Stomach (tissue), 9 donors: Measurements from ENCODE around the gene LTA. TPM values are rescaled to one million over a fixed set of nuclear protein-coding genes. Genes with fewer than 3 reads are reported as not detected.
A peak's percentile ranks its signal among the peaks of the same experiment; 100 is the strongest.
"Not testable (repeated sequence)": the region's sequence is repeated elsewhere in the genome, so short reads cannot be mapped to it uniquely, and the experiment has no call there.

Experiments
- DNase-seq, 2 donors: peaks; one replicate each; pipeline versions ENCODE4 v3.0.0 to v3.0.0-alpha.2; 2013 to 2019
- H3K27ac ChIP-seq, 5 donors: fragments of 200-600 bp in 4 of 5; sonication (generic) in 4 of 5; one replicate each; pipeline ENCODE4 v1.5.1; 2013 to 2019; ENCODE audit warnings: mild to moderate bottlenecking in 1 of 5, moderate library complexity in 1 of 5
- H3K27me3 ChIP-seq, 3 donors: fragments of 200-600 bp; sonication (generic); one replicate each; pipeline ENCODE4 v1.5.1; 2017 to 2019; ENCODE audit warnings: mixed run types in 1 of 3
- H3K36me3 ChIP-seq, 4 donors: fragments of 200-600 bp; sonication (generic); 1 replicate in 3 of 4; 2 replicates in 1 of 4; pipeline ENCODE4 v1.5.1; 2016 to 2019
- H3K4me1 ChIP-seq, 4 donors: fragments of 200-600 bp; sonication (generic); one replicate each; pipeline ENCODE4 v1.5.1; 2016 to 2019
- H3K4me3 ChIP-seq, 4 donors: fragments of 200-600 bp; sonication (generic) in 3 of 4; one replicate each; pipeline ENCODE4 v1.5.1; 2016 to 2019; ENCODE audit warnings: mild to moderate bottlenecking in 1 of 4
- H3K9me3 ChIP-seq, 4 donors: fragments of 200-600 bp; sonication (generic); one replicate each; pipeline ENCODE4 v1.5.1; 2016 to 2019
- EP300 ChIP-seq: sonication (generic); formaldehyde crosslinking; IDR thresholded peaks from one replicate; pipeline ENCODE4 v1.6.1; 2017; ENCODE audit warnings: antibody characterized with exemption
- POLR2A ChIP-seq, 4 donors: fragments of 450-650 bp; IDR thresholded peaks; one replicate each; pipeline ENCODE4 v1.6.1; 2016; ENCODE audit warnings: antibody characterized with exemption in 4 of 4, control low read depth in 2 of 4, mild to moderate bottlenecking in 1 of 4, moderate library complexity in 1 of 4
- POLR2AphosphoS5 ChIP-seq, 3 donors: sonication (generic); formaldehyde crosslinking; IDR thresholded peaks; one replicate each; pipeline ENCODE4 v1.6.1; 2016; ENCODE audit warnings: antibody characterized with exemption in 3 of 3
- WGBS, 5 donors: extraction: QIAGEN DNeasy Blood & Tissue Kit in 3 of 5; methylation state at CpG; one replicate each; pipeline versions ENCODE4 v1.1.5 to v1.1.7; 2013 to 2018; 5-methylcytosine and 5-hydroxymethylcytosine counted together
- intact Hi-C: fragments of 100-400 bp; cut with DNase I; formaldehyde crosslinking; loops from one replicate; pipeline ENCODE4 v1.15.1; 2023; ENCODE audit warnings: low total_unique reads
- polyA plus RNA-seq, 3 donors: library from polyadenylated mRNA; stranded (reverse); fragments of 200-250 nt; gene quantifications; one replicate each; pipeline ENCODE4 v1.2.3, GENCODE V29; 2013
- total RNA-seq, 5 donors: library from RNA; depleted of rRNA; stranded (reverse); fragments of >200 nt; gene quantifications; one replicate each; pipeline versions ENCODE4 v1.1.0 to v1.2.3, GENCODE V29; 2014 to 2016
- TF ChIP-seq, protein P1 (sequence below), 7 experiments: fragments of 450-650 bp in 4 of 7; fragments of 200-600 bp in 3 of 7; sonication (generic) in 3 of 7; IDR thresholded peaks; one replicate each; pipeline ENCODE4 v1.5.1; 2016 to 2019; ENCODE audit warnings: antibody characterized with exemption in 7 of 7, control low read depth in 2 of 7, mild to moderate bottlenecking in 1 of 7
- donor health status: healthy with polysubstance abuse.
- donor health status: Bipolar disorder and iron deficiency.
- donor health status: healthy.

Gene LTA
- total and polyA plus RNA-seq, 8 donors: 0.18 TPM; not detected in 7

DNA sequence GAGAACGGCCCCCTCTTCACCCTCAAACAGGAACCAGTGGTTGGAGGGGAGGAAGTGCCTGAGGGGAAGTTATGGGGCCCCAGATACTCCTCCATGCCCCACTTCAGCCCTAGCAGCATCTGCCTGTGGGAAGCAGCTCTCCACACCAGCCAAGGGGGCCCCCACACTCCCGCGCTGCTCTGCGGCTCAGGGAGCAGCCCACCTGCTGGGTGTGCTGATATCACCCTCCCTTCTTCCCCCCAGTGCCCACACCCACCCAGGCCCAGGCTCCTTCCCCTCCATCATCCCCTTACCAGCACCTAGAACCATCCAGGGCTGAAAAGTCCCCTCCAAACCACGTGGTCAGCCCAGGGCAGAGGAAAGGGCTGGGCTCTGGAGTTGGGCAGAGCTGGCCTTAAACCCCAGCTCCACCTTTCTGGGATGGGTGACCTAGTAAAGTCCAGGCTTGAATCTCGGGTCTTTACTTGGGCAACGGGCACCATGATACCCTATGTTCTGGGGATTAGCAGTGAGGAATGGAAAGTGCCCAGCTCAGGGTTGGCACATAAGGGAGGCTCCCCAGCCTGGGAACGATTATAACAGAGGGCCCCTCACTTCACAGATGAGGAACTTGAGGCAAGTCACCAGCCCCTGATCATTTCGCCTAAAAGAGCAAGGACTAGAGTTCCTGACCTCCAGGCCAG, 14.7 kb downstream of the LTA start:
- Histone ChIP-seq H3K9me3 (no peaks in the 10 kb centered on the region), H3K4me3 (peak overlapping the region in 2 of 4 donors; percentile 26 to 31), H3K27me3 (peaks cover 0 to 25% (median 0%) of the 10 kb centered on the region in 3 donors), H3K4me1 (peaks cover 2 to 50% (median 10%) of the 10 kb centered on the region in 4 donors), H3K36me3 (no peaks in the 10 kb centered on the region), H3K27ac (peak overlapping the region in 4 of 5 donors; percentile 16 to 76 (median 53))
- TF ChIP-seq POLR2AphosphoS5 (IDR thresholded peaks at IDR 0.05) (no peak), POLR2A (IDR thresholded peaks at IDR 0.05) (no peak), EP300 (no peak)
- TF ChIP-seq, protein P1, sequence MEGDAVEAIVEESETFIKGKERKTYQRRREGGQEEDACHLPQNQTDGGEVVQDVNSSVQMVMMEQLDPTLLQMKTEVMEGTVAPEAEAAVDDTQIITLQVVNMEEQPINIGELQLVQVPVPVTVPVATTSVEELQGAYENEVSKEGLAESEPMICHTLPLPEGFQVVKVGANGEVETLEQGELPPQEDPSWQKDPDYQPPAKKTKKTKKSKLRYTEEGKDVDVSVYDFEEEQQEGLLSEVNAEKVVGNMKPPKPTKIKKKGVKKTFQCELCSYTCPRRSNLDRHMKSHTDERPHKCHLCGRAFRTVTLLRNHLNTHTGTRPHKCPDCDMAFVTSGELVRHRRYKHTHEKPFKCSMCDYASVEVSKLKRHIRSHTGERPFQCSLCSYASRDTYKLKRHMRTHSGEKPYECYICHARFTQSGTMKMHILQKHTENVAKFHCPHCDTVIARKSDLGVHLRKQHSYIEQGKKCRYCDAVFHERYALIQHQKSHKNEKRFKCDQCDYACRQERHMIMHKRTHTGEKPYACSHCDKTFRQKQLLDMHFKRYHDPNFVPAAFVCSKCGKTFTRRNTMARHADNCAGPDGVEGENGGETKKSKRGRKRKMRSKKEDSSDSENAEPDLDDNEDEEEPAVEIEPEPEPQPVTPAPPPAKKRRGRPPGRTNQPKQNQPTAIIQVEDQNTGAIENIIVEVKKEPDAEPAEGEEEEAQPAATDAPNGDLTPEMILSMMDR (IDR thresholded peaks at IDR 0.05): no peak
- intact Hi-C loops: no loop called here
- WGBS, 5 donors: 46 to 58% (median 55%) methylated on average over 8 to 9 of the region's 9 CpGs
- DNase-seq: peak in 1 of 2 donors; percentile 40

DNA sequence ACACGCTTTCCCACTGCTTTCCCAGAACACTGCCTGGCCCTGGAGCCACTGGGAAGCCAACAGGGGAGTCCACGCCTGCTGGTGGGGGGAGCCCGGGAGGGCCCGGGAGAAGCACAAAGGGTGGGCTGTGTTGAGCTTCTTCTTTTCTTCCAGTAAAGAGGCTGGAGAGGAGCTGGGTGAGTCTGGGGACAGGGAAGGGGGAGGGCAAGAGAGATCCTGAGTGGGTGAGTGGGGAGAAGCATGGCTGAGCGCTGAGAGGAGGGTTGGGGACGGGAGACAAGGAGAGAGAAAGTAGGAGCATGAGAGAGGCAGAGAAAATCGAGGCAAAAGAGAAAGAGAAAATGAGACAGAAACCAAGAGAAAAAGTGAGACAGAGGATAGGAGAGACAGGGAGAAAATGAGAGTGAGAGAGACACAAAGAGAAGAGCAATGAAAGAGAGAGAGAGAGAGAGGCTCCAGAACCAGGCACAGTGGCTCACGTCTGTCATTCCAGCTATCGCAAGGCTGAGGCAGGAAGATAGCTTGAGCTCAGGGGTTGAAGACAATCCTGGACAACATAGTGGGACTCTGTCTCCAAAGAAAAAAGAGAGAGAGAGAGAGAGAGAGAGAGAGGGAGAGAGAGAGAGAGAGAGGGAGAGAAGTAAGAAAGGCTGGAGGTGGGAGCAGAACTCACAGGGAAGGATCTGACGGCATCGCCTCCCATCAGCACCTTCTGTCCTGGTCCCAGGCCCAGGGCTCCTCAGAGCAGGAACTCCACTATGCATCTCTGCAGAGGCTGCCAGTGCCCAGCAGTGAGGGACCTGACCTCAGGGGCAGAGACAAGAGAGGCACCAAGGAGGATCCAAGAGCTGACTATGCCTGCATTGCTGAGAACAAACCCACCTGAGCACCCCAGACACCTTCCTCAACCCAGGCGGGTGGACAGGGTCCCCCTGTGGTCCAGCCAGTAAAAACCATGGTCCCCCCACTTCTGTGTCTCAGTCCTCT, 16.0 kb downstream of the LTA start:
- no peaks in the 10 kb centered on the region for H3K36me3 ChIP-seq
- peak overlapping the region in 2 of 4 donors; percentile 26 to 31 for H3K4me3 ChIP-seq
- WGBS, 5 donors: 54 to 72% (median 65%) methylated on average over 11 to 12 of the region's 12 CpGs
- TF ChIP-seq, protein P1 (IDR thresholded peaks at IDR 0.05): no peak
- TF ChIP-seq POLR2AphosphoS5 (IDR thresholded peaks at IDR 0.05): no peak
- TF ChIP-seq POLR2A (IDR thresholded peaks at IDR 0.05): no peak
- TF ChIP-seq EP300: no peak
- no peak for DNase-seq
- intact Hi-C loops: no loop called here
- H3K27ac ChIP-seq: peak overlapping the region in 2 of 5 donors; percentile 73 to 76
- H3K27me3 ChIP-seq: peaks cover 0 to 25% (median 0%) of the 10 kb centered on the region in 3 donors
- H3K9me3 ChIP-seq: no peaks in the 10 kb centered on the region
- peaks cover 0 to 37% (median 4%) of the 10 kb centered on the region in 4 donors for H3K4me1 ChIP-seq

GRCh38 chr6:31588871-31589650, 17.0 kb downstream of the LTA start:
- no peak overlapping the region for H3K27ac ChIP-seq
- WGBS, 5 donors: 50 to 64% (median 51%) methylated on average over 9 of the region's 9 CpGs

DNA sequence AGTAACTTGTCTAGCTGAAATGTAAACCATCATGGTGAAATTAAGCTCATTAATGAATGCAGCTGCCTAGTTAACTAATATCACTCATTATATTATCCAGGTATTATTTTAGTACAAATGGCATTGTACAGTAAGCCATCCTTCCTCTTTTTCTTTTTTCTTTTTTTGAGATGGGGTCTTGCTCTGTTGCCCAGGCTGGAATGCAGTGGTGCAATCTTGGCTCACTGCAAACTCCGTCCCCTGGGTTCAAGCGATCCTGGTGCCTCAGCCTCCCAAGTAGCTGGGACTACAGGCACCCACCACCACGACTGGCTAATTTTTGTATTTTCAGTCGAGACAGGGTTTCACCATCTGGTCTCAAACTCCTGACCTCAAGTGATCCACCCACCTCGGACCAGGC, 18.6 kb downstream of the LTA start:
- DNase-seq: not testable (repeated sequence)

More at GRCh38 chr6:31588871-31589650, 17.0 kb downstream of the LTA start:
- Histone ChIP-seq H3K9me3 (no peaks in the 10 kb centered on the region), H3K4me1 (peaks cover 0 to 37% (median 4%) of the 10 kb centered on the region in 4 donors), H3K36me3 (no peaks in the 10 kb centered on the region), H3K27me3 (peaks cover 0 to 25% (median 0%) of the 10 kb centered on the region in 3 donors), H3K4me3 (no peak overlapping the region)
- intact Hi-C loops: no loop called here
- no peak for TF ChIP-seq EP300
- no peak for TF ChIP-seq POLR2AphosphoS5 (IDR thresholded peaks at IDR 0.05)
- TF ChIP-seq, protein P1 (IDR thresholded peaks at IDR 0.05): no peak
- no peak for TF ChIP-seq POLR2A (IDR thresholded peaks at IDR 0.05)
- no peak for DNase-seq

More for the DNA sequence above, 18.6 kb downstream of the LTA start:
- 62 to 90% (median 78%) methylated on average over 5 of the region's 5 CpGs for WGBS, 5 donors
- intact Hi-C loops, H3K4me3 ChIP-seq, H3K27ac ChIP-seq, H3K9me3 ChIP-seq, H3K36me3 ChIP-seq: not testable (repeated sequence)
- Histone ChIP-seq H3K4me1 (peaks cover 0 to 25% (median 3%) of the 10 kb centered on the region in 4 donors), H3K27me3 (peaks cover 0 to 25% (median 0%) of the 10 kb centered on the region in 3 donors)
